ENCODE measurements around the gene SYTL1.

Gene SYTL1

GRCh38 chr1:27380766-27381733, 39.2 kb downstream of the SYTL1 start:
- no peaks in the 10 kb centered on the region for H3K36me3 ChIP-seq (ENCODE audit: insufficient read depth, low read length)
- H3K4me1 ChIP-seq (ENCODE audit: insufficient read depth, low read length): no peaks in the 10 kb centered on the region
- DNase-seq (no peak), ATAC-seq (ENCODE audit: insufficient read depth, low read depth) (no peak)
- H3K4me3 ChIP-seq (ENCODE audit: low read depth in 1 of 2, low read length in 2 of 2): no peak overlapping the region
- H3K4me2 ChIP-seq (ENCODE audit: insufficient read depth, low read length): no peak overlapping the region
- H3K9ac ChIP-seq (ENCODE audit: low read depth, low read length): no peak overlapping the region
- no peak overlapping the region for H2AFZ ChIP-seq (ENCODE audit: low read depth, low read length)
- H4K20me1 ChIP-seq (ENCODE audit: insufficient read depth, low read length): no peaks in the 10 kb centered on the region
- H3K79me2 ChIP-seq (ENCODE audit: insufficient read depth, low read length): no peaks in the 10 kb centered on the region
- H3K9me3 ChIP-seq (ENCODE audit: insufficient read depth, low read length, severe bottlenecking): no peaks in the 10 kb centered on the region
- no peak for TF ChIP-seq EZH2 (IDR thresholded peaks at IDR 0.05; ENCODE audit: borderline replicate concordance, low read depth, low read length, severe bottlenecking)
- TF ChIP-seq CTCF (IDR thresholded peaks at IDR 0.05; ENCODE audit: borderline replicate concordance, extremely low read depth, low read length, poor library complexity, severe bottlenecking): no peak
- no peaks in the 10 kb centered on the region for H3K27me3 ChIP-seq (ENCODE audit: insufficient read depth, low read length, poor library complexity)
- H3K27ac ChIP-seq (ENCODE audit: low read length): no peak overlapping the region

- DNase-seq (no peak), ATAC-seq (ENCODE audit: insufficient read depth, low read depth) (no peak)
- Histone ChIP-seq H4K20me1 (ENCODE audit: insufficient read depth, low read length) (no peaks in the 10 kb centered on the region), H3K4me3 (ENCODE audit: low read depth in 1 of 2, low read length in 2 of 2) (no peak overlapping the region), H3K36me3 (ENCODE audit: insufficient read depth, low read length) (no peaks in the 10 kb centered on the region), H3K27ac (ENCODE audit: low read length) (no peak overlapping the region), H3K9ac (ENCODE audit: low read depth, low read length) (no peak overlapping the region), H3K27me3 (ENCODE audit: insufficient read depth, low read length, poor library complexity) (no peaks in the 10 kb centered on the region), H3K4me1 (ENCODE audit: insufficient read depth, low read length) (no peaks in the 10 kb centered on the region), H3K9me3 (ENCODE audit: insufficient read depth, low read length, severe bottlenecking) (no peaks in the 10 kb centered on the region), H2AFZ (ENCODE audit: low read depth, low read length) (no peak overlapping the region), H3K4me2 (ENCODE audit: insufficient read depth, low read length) (no peak overlapping the region), H3K79me2 (ENCODE audit: insufficient read depth, low read length) (no peaks in the 10 kb centered on the region)
- TF ChIP-seq CTCF (IDR thresholded peaks at IDR 0.05; ENCODE audit: borderline replicate concordance, extremely low read depth, low read length, poor library complexity, severe bottlenecking): no peak
- TF ChIP-seq EZH2 (IDR thresholded peaks at IDR 0.05; ENCODE audit: borderline replicate concordance, low read depth, low read length, severe bottlenecking): no peak
These were observed 40.3 kb downstream of the SYTL1 start for GRCh38 chr1:27381969-27382762.

- Histone ChIP-seq H3K36me3 (ENCODE audit: insufficient read depth, low read length) (no peaks in the 10 kb centered on the region), H3K4me3 (ENCODE audit: low read depth in 1 of 2, low read length in 2 of 2) (no peak within 1 kb of the TSS), H3K27ac (ENCODE audit: low read length) (no peak within 1 kb of the TSS), H3K4me1 (ENCODE audit: insufficient read depth, low read length) (no peaks in the 10 kb centered on the region), H3K79me2 (ENCODE audit: insufficient read depth, low read length) (no peaks in the 10 kb centered on the region), H3K27me3 (ENCODE audit: insufficient read depth, low read length, poor library complexity) (no peaks in the 10 kb centered on the region), H2AFZ (ENCODE audit: low read depth, low read length) (no peak within 1 kb of the TSS), H3K9ac (ENCODE audit: low read depth, low read length) (no peak within 1 kb of the TSS), H3K4me2 (ENCODE audit: insufficient read depth, low read length) (no peak within 1 kb of the TSS), H3K9me3 (ENCODE audit: insufficient read depth, low read length, severe bottlenecking) (no peaks in the 10 kb centered on the region), H4K20me1 (ENCODE audit: insufficient read depth, low read length) (no peaks in the 10 kb centered on the region)
- DNase-seq (no peak), ATAC-seq (ENCODE audit: insufficient read depth, low read depth) (no peak)
- no peak for TF ChIP-seq EZH2 (IDR thresholded peaks at IDR 0.05; ENCODE audit: borderline replicate concordance, low read depth, low read length, severe bottlenecking)
- TF ChIP-seq CTCF (IDR thresholded peaks at IDR 0.05; ENCODE audit: borderline replicate concordance, extremely low read depth, low read length, poor library complexity, severe bottlenecking): no peak
These were observed 41.3 kb downstream of the SYTL1 start, which contains the start of gene CD164L2 for GRCh38 chr1:27383039-27383605. TSS of gene CD164L2 (minus strand) at chr1:27383333. CDS start at chr1:27383239, 94 bp downstream.
